22Rv1 (cell line): Measurements from ENCODE around the gene ZNF407.
A peak's percentile ranks its signal among the peaks of the same experiment; 100 is the strongest.

Experiments
- H3K27ac ChIP-seq: fragments of 450-650 bp; 2 replicates; pipeline ENCODE4 v1.5.1; 2017
- ZFX ChIP-seq: fragments of 450-650 bp; IDR thresholded peaks from 2 replicates; pipeline ENCODE4 v1.6.1; 2017; ENCODE audit warnings: antibody characterized with exemption, borderline replicate concordance
- TF ChIP-seq, protein P1 (sequence below): fragments of 450-650 bp; IDR thresholded peaks from 2 replicates; pipeline ENCODE4 v1.5.1; 2017; ENCODE audit warnings: mild to moderate bottlenecking

The ZNF407 gene

DNA sequence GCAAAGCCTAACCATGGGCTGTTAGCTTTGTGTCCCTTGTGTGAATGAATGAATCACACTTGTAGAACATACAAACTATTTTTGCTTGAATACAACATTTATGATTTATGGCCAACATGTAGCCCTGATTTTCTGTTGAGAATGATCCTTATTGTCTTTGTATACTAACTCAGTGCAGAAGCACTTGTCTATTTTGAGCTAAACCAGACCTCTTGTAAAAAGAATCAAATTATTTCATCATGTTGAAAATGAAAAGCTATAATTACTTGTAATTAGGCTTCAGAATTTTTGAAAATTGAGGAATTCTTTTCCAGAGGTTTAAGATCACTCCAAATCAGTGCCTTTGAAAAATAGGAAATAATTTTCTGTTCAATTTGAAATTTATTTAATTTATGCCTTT is 85.9 kb downstream of the ZNF407 start:
- no peak overlapping the region for H3K27ac ChIP-seq
- TF ChIP-seq, protein P1, sequence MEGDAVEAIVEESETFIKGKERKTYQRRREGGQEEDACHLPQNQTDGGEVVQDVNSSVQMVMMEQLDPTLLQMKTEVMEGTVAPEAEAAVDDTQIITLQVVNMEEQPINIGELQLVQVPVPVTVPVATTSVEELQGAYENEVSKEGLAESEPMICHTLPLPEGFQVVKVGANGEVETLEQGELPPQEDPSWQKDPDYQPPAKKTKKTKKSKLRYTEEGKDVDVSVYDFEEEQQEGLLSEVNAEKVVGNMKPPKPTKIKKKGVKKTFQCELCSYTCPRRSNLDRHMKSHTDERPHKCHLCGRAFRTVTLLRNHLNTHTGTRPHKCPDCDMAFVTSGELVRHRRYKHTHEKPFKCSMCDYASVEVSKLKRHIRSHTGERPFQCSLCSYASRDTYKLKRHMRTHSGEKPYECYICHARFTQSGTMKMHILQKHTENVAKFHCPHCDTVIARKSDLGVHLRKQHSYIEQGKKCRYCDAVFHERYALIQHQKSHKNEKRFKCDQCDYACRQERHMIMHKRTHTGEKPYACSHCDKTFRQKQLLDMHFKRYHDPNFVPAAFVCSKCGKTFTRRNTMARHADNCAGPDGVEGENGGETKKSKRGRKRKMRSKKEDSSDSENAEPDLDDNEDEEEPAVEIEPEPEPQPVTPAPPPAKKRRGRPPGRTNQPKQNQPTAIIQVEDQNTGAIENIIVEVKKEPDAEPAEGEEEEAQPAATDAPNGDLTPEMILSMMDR = no peak
- no peak for TF ChIP-seq ZFX

DNA sequence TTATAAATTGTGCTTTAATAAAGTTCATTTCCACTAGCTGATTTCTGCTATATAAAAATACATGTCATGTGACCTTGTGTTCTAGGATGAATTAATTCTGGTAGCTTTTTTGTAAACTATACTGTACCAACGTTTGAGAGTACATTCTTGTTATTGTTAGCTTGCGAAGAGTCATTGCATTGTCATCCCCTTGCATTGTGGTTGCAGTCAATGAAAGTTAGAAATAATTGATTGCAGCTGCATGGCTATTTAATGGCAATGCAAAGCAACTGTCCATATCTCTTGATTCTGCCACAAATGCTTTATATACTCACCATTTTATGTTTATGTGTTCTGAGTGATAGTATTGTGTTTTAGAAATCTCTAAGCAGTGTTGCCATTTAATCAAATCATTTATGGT is 91.6 kb downstream of the ZNF407 start:
- TF ChIP-seq ZFX = no peak
- TF ChIP-seq, protein P1 = no peak
- H3K27ac ChIP-seq = no peak overlapping the region

DNA sequence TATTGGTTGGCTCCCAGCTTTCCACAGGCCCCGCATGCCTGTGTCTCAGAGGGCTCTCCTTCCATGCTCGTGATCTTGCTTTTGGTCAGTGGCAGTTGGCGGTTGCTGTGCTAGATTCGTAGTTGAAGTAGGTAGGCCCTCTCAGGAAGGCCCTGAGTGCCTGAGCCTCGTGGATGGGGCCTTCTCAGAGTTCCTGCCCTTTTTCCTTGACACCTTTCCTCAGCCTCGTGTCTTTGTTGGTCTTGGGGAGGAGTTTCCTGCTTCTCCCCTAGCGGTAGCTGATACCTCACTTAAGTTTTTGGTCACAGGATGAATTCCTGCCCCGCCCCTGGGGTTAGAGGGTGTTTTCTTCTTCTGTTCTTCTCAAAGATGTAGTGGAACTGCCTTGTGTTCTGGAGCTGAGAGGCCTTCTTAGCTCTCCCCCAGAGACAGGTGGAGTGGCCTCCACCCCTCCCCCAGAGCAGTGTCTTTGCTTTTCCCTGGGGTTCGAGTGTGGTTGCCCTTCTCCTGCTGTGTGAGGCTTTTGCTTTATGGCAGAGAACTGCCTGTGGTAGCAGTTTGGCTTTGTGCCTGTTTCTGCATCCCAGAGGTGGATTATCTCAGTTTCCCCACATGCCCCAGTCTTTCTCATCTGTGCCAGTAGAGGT is 94.8 kb downstream of the ZNF407 start:
- TF ChIP-seq ZFX = no peak
- TF ChIP-seq, protein P1 = no peak
- H3K27ac ChIP-seq = no peak overlapping the region

DNA sequence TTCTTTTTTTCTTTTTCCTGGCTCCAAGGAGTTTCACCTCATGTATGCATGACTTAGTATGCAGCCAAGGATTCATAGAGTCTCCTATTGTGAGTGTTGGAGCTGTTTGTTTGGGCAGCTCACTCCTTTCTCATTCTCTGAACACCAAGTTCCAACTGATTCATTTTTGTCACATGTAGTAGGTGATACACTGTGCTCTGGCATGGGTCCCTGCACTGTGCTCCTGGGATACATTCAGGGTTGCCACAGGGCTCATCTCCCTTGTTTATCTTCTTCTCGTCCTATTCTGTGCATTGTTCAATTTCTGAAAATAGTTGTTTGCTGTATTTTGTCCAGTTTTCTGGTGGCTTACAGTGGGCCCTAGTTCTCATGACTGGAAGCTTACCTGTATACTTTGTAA is 96.8 kb downstream of the ZNF407 start:
- no peak for TF ChIP-seq ZFX
- TF ChIP-seq, protein P1 = no peak
- H3K27ac ChIP-seq = no peak overlapping the region

DNA sequence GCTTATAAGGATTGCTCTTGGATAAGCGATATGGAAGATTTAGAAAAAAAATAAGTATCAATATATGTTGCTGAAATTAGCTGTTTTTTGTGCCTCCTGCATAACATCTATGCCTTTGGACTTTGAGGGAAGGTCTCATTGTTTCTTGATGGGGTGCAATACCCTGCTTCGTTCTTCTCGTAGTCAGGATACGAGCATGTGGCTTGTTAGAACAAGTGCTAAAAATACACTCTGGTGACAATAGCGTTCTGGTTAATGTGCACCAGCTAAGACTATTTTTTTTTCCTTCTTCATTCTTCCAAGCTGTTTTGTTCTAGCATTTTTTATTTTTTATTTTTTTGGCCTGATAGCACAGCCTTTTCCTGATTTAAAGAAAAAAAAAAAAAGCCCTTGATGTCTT is 97.5 kb downstream of the ZNF407 start:
- H3K27ac ChIP-seq = no peak overlapping the region
- TF ChIP-seq, protein P1 = no peak
- no peak for TF ChIP-seq ZFX

DNA sequence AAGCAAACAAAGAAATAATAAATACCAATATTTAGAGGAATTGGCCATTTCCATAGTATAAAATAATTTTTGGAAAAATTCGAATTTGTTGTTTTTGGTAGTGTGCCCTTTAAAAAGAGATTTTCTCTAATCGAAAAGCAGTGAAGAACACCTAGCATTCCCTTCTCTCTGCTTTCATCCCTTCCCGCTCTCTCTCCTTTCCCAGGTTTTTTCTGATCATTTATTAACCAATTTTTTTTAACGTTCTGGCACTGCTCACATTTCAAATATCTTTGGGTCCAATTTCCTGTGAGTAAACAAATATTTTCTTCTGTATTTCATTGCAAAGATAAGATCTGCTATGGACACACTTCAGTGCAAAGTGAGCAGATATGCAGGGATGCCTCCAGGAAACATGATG is 101.2 kb downstream of the ZNF407 start:
- TF ChIP-seq, protein P1 = no peak
- TF ChIP-seq ZFX = no peak
- peak overlapping the region; percentile 29; the same call in 1 of the 2 replicates for H3K27ac ChIP-seq

DNA sequence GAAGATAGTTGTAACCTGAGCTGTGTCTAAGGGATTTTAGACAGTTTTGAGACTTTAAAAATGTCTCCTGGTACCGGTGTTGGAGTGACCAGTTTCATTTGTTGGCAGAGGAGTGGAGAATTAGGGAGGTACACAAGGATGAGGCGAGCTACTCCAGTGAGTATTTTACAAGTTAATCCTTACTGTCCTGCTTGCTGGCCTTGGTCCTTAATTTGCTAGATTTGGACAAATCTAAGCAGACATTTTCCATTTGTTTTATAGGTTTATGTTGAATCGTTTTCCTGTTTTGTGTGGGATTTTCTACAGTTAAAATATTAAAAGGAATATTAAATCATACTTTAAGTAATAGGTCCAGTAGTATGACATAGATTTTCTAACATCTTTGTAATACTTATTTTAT is 101.8 kb downstream of the ZNF407 start:
- peak overlapping the region; percentile 29; the same call in 1 of the 2 replicates for H3K27ac ChIP-seq

More for the DNA sequence above, 101.8 kb downstream of the ZNF407 start:
- TF ChIP-seq, protein P1 = no peak
- no peak for TF ChIP-seq ZFX
